ENCODE measurements around the gene PATE1.

- TF ChIP-seq EP300 (IDR thresholded peaks at IDR 0.05) (no peak), POLR2A (IDR thresholded peaks at IDR 0.05) (no peak)
These were observed 10.0 kb downstream of the PATE1 start for GRCh38 chr11:125756050-125756449.

Data from ovary (tissue), 1 donor.